ENCODE results near the gene CMTM1.

- TF ChIP-seq CTCF (conservative IDR thresholded peaks at IDR 0.05; ENCODE audit: low read length) (no peak), EZH2phosphoT487 (IDR thresholded peaks at IDR 0.05; ENCODE audit: borderline replicate concordance) (no peak)
These were observed 39.1 kb downstream of the CMTM1 start for GRCh38 chr16:66605177-66605978.
